Neuron (in vitro differentiated cells): ENCODE measurements around the gene PNISR.
A peak's percentile ranks its signal among the peaks of the same experiment; 100 is the strongest.

ENCODE experiments used
- H2AFZ ChIP-seq: one replicate; pipeline ENCODE4 v1.6.1; 2013; ENCODE audit warnings: low read depth, mild to moderate bottlenecking, inconsistent platforms, low read length, moderate library complexity
- H3K27me3 ChIP-seq: one replicate; pipeline ENCODE4 v1.6.1; 2013; ENCODE audit warnings: low read length; ENCODE audit not compliant: insufficient read depth
- H3K36me3 ChIP-seq: one replicate; pipeline ENCODE4 v1.6.1; 2013; ENCODE audit warnings: low read length; ENCODE audit not compliant: insufficient read depth
- H3K4me1 ChIP-seq: one replicate; pipeline ENCODE4 v1.6.1; 2013; ENCODE audit warnings: low read length; ENCODE audit not compliant: insufficient read depth
- H3K4me3 ChIP-seq: 2 replicates; pipeline ENCODE4 v1.5.1; 2013; ENCODE audit warnings: mild to moderate bottlenecking, low read length, moderate library complexity
- H3K9me3 ChIP-seq: one replicate; pipeline ENCODE4 v1.6.1; 2013; ENCODE audit warnings: low read length

PNISR gene

DNA sequence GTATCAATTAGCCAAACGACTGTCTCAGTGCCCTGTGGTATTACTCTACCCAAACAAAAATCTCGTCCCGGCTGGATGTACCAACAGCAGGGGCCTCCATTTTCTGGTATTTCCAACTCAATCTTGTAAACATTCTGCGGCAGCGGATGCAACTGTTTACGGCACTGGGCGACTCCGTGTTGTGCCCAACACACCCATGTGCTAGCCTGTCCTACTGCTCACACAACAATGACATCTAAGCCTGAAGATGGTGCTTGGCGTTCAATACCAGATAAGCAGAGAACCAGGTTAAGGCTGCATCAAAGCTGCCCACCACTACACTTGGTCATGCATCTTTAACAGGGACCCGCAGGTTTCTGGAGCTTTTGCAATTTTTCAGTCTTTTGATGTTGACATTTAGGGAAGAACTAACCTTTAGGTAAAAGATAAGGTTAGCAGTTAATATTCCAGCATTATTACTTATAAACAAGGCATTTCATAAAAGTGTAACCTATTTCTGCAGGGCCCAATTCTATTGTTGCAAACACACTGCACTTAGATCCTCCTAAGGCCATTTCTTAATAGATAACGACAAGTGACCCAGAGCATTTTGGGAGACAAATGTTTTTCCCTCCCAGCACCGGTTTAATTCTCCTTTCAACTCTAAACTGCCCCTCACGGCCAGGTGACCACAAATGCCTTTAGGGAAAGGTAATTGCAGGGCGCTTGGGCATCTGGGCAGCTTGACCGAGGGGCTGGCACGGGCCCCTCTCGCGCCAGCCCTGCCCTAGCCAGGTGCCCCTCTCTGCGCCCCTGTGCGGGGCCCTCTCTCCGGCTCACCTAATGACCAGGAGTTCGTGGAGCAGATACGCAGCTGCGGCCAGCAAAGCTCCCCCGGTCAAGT, 76.6 kb downstream of the PNISR start:
- H3K9me3 ChIP-seq: no peaks in the 10 kb centered on the region
- no peaks in the 10 kb centered on the region for H3K36me3 ChIP-seq
- peaks cover 12% of the 10 kb centered on the region for H3K27me3 ChIP-seq
- peaks cover 29% of the 10 kb centered on the region for H3K4me1 ChIP-seq
- peak overlapping the region; percentile 99 for H3K4me3 ChIP-seq
- H2AFZ ChIP-seq: peak overlapping the region; percentile 79
